H1 (cell line): ENCODE measurements around the gene SOCS4. TPM values are rescaled to one million over a fixed set of nuclear protein-coding genes. Genes with fewer than 3 reads are reported as not detected.

Experiments
- CTCF ChIA-PET: fragments of 300-600 bp; sonication (Branson Sonifier 250); formaldehyde crosslinking; loops from one replicate; lab custom pipeline; 2021; ENCODE audit not compliant: partially characterized antibody; lab: Charles Lee
- POLR2A ChIA-PET: fragments of 300-600 bp; sonication (Branson Sonifier 250); formaldehyde crosslinking; loops from one replicate; lab custom pipeline; 2021; ENCODE audit warnings: inconsistent platforms; ENCODE audit not compliant: partially characterized antibody; lab: Charles Lee
- DNase-seq, 2 experiments: peaks; one replicate each; pipeline versions ENCODE4 v3.0.0 to v3.0.0-alpha.2; 2010 to 2022; ENCODE audit warnings: low spot score in 2 of 2, low read depth in 1 of 2, mixed read lengths in 1 of 2
- FAIRE-seq: peaks from 2 replicates; lab custom pipeline; 2011; peaks lifted over from hg19 to GRCh38; lab: Jason Lieb, UNC
- H2AFZ ChIP-seq: 2 replicates; pipeline ENCODE4 v1.8.1; 2012; ENCODE audit warnings: low read length, inconsistent platforms
- H2AK5ac ChIP-seq: 2 replicates; pipeline ENCODE4 v1.6.1; 2013; ENCODE audit warnings: low read depth, low read length
- H2BK120ac ChIP-seq: replicated peaks from 2 replicates; pipeline ENCODE3; 2013; ENCODE audit warnings: low read depth, low read length, inconsistent platforms
- H2BK12ac ChIP-seq: 2 replicates; pipeline ENCODE4 v1.6.1; 2013; ENCODE audit warnings: low read depth, low read length
- H2BK15ac ChIP-seq: 2 replicates; pipeline ENCODE4 v1.6.1; 2013; ENCODE audit warnings: low read length
- H2BK20ac ChIP-seq: 2 replicates; pipeline ENCODE4 v1.6.1; 2013; ENCODE audit warnings: low read length
- H2BK5ac ChIP-seq: 2 replicates; pipeline ENCODE4 v1.6.1; 2013; ENCODE audit warnings: low read depth, low read length
- H3K14ac ChIP-seq: 2 replicates; pipeline ENCODE4 v1.6.1; 2013; ENCODE audit warnings: inconsistent platforms; ENCODE audit not compliant: insufficient read length
- H3K18ac ChIP-seq: 2 replicates; pipeline ENCODE4 v1.6.1; 2013; ENCODE audit warnings: low read length; ENCODE audit errors: extremely low read depth
- H3K23ac ChIP-seq: 2 replicates; pipeline ENCODE4 v1.6.1; 2013; ENCODE audit warnings: inconsistent platforms; ENCODE audit not compliant: insufficient read length
- H3K23me2 ChIP-seq: 2 replicates; pipeline ENCODE4 v1.6.1; 2013; ENCODE audit warnings: low read depth, low read length
- H3K27ac ChIP-seq: 2 replicates; pipeline ENCODE4 v1.6.1; 2011; ENCODE audit warnings: low read depth, low read length, inconsistent platforms
- H3K27me3 ChIP-seq, 4 experiments: replicated peaks in 1 of 4; 1 replicate in 1 of 4; 2 replicates in 3 of 4; pipeline versions ENCODE4 v1.6.1 to v1.8.1; 2011 to 2013; ENCODE audit warnings: low read length in 3 of 4, mild to moderate bottlenecking in 3 of 4, inconsistent platforms in 2 of 4, mixed read lengths in 2 of 4, moderate library complexity in 1 of 4; ENCODE audit not compliant: control insufficient read depth in 3 of 4, insufficient read depth in 3 of 4; ENCODE audit errors: extremely low read depth in 1 of 4
- H3K36me3 ChIP-seq, 4 experiments: 2 replicates each; pipeline versions ENCODE4 v1.6.1 to v1.8.1; 2011 to 2013; ENCODE audit warnings: mild to moderate bottlenecking in 4 of 4, low read length in 3 of 4, moderate library complexity in 2 of 4, control low read depth in 1 of 4, inconsistent platforms in 1 of 4; ENCODE audit not compliant: insufficient read depth in 4 of 4, control insufficient read depth in 2 of 4
- H3K4ac ChIP-seq: replicated peaks from 2 replicates; pipeline ENCODE3; 2013; ENCODE audit warnings: low read length, low read depth, mixed read lengths, inconsistent platforms; ENCODE audit not compliant: insufficient read length
- H3K4me1 ChIP-seq, 4 experiments: replicated peaks in 1 of 4; 1 replicate in 1 of 4; 2 replicates in 3 of 4; pipeline versions ENCODE4 v1.6.1 to v1.8.1; 2011 to 2013; ENCODE audit warnings: low read length in 3 of 4, inconsistent platforms in 2 of 4, mixed read lengths in 1 of 4; ENCODE audit not compliant: insufficient read depth in 4 of 4, control insufficient read depth in 3 of 4
- H3K4me2 ChIP-seq, 2 experiments: 2 replicates each; pipeline versions ENCODE4 v1.6.1 to v1.8.1; 2011 to 2013; ENCODE audit warnings: low read depth in 2 of 2, low read length in 2 of 2, control low read depth in 1 of 2, inconsistent platforms in 1 of 2, mild to moderate bottlenecking in 1 of 2; ENCODE audit not compliant: insufficient read depth in 1 of 2
- H3K4me3 ChIP-seq, 4 experiments: fragments of 200-600, 300-600 bp in 1 of 4; sonication (generic), shearing (Covaris generic), sonication (Bioruptor Twin) in 1 of 4; 2 replicates each; pipeline versions ENCODE4 v1.5.1 to v1.8.1; 2011 to 2016; ENCODE audit warnings: low read length in 4 of 4, low read depth in 3 of 4, control low read depth in 2 of 4, inconsistent platforms in 2 of 4, mild to moderate bottlenecking in 2 of 4, mixed read lengths in 1 of 4, moderate library complexity in 1 of 4; ENCODE audit not compliant: insufficient read depth in 2 of 4; ENCODE audit errors: extremely low read depth in 1 of 4
- H3K56ac ChIP-seq: replicated peaks from 2 replicates; pipeline ENCODE3; 2013; ENCODE audit warnings: low read depth, mild to moderate bottlenecking, mixed read lengths, low read length, inconsistent platforms; ENCODE audit not compliant: insufficient read length
- H3K79me1 ChIP-seq: 2 replicates; pipeline ENCODE4 v1.6.1; 2013; ENCODE audit warnings: low read depth, low read length, control low read depth
- H3K79me2 ChIP-seq, 2 experiments: 2 replicates each; pipeline versions ENCODE4 v1.6.1 to v1.8.1; 2012 to 2013; ENCODE audit warnings: low read length in 2 of 2, mild to moderate bottlenecking in 2 of 2, inconsistent platforms in 1 of 2; ENCODE audit not compliant: insufficient read depth in 2 of 2, control insufficient read depth in 1 of 2
- H3K9ac ChIP-seq, 4 experiments: replicated peaks in 1 of 4; 1 replicate in 1 of 4; 2 replicates in 3 of 4; pipeline versions ENCODE4 v1.6.1 to v1.8.1; 2011 to 2013; ENCODE audit warnings: low read depth in 3 of 4, low read length in 3 of 4, control low read depth in 2 of 4, mild to moderate bottlenecking in 2 of 4, moderate library complexity in 2 of 4, inconsistent platforms in 1 of 4; ENCODE audit errors: extremely low read depth in 1 of 4
- H3K9me3 ChIP-seq, 2 experiments: 2 replicates each; pipeline versions ENCODE4 v1.6.1 to v1.8.1; 2012 to 2013; ENCODE audit warnings: mild to moderate bottlenecking in 2 of 2, moderate library complexity in 2 of 2, control low read depth in 1 of 2, inconsistent platforms in 1 of 2, low read depth in 1 of 2, low read length in 1 of 2, mixed read lengths in 1 of 2; ENCODE audit not compliant: insufficient read depth in 2 of 2
- H4K20me1 ChIP-seq, 2 experiments: replicated peaks in 1 of 2; 2 replicates each; pipeline versions ENCODE3 to v1.8.1; 2011 to 2013; ENCODE audit warnings: inconsistent platforms in 2 of 2, low read length in 2 of 2, mild to moderate bottlenecking in 1 of 2; ENCODE audit not compliant: insufficient read depth in 2 of 2, control insufficient read depth in 1 of 2
- H4K5ac ChIP-seq: 2 replicates; pipeline ENCODE4 v1.6.1; 2013; ENCODE audit warnings: low read length, low read depth, mixed read lengths, inconsistent platforms; ENCODE audit not compliant: insufficient read length
- H4K8ac ChIP-seq: 2 replicates; pipeline ENCODE4 v1.8.0; 2013; ENCODE audit warnings: mild to moderate bottlenecking, moderate library complexity, low read length, inconsistent platforms; ENCODE audit not compliant: insufficient read depth; ENCODE audit errors: extremely low read depth
- H4K91ac ChIP-seq: replicated peaks from 2 replicates; pipeline ENCODE3; 2013; ENCODE audit warnings: low read length, mixed read lengths, inconsistent platforms; ENCODE audit not compliant: insufficient read length
- RBBP5 ChIP-seq: IDR thresholded peaks from 2 replicates; pipeline ENCODE4 v1.7.1; 2012; ENCODE audit warnings: low read depth, mild to moderate bottlenecking, inconsistent platforms, low read length, moderate library complexity, borderline replicate concordance
- WGBS, 2 experiments: shearing (Covaris generic) in 1 of 2; methylation state at CpG; one replicate each; pipeline versions ENCODE4 v1.1.6 to v1.1.7; 2013 to 2015; ENCODE audit warnings: low lambda C conversion rate in 2 of 2, mixed read lengths in 2 of 2, inconsistent platforms in 1 of 2, low coverage in 1 of 2, missing lambda C conversion rate in 1 of 2; ENCODE audit not compliant: insufficient replicate concordance in 2 of 2, insufficient coverage in 1 of 2, insufficient read length in 1 of 2; ENCODE audit errors: extremely low coverage in 1 of 2, missing lambda C conversion rate in 1 of 2; 5-methylcytosine and 5-hydroxymethylcytosine counted together
- polyA plus RNA-seq, 7 experiments: library from polyadenylated mRNA; depleted of rRNA in 3 of 7; stranded (reverse) in 5 of 7; unstranded in 2 of 7; fragments of >200 nt in 5 of 7; fragments of 200-250 nt in 2 of 7; gene quantifications; 1 replicate in 5 of 7; 2 replicates in 1 of 7; 4 replicates in 1 of 7; pipeline versions ENCODE4 v1.2.1 to v1.2.3, GENCODE V29; 2011 to 2013; ENCODE audit warnings: missing spikeins in 2 of 7, mixed read lengths in 2 of 7
- total RNA-seq: library from RNA; stranded (reverse); fragmentation: NEBNext Ultra II Directional; extraction: Animal tissue kit (Norgen Biotek cat#: 25700); gene quantifications from 2 replicates; pipeline ENCODE4 v1.2.1, GENCODE V29; 2021

The SOCS4 gene
- total and polyA plus RNA-seq, 2 of the 8 experiments (the other 6 are each of a cell fraction or from before 2014, with no cell fraction given) = 5.5 to 31.5 TPM

- no peak for DNase-seq
- H3K56ac ChIP-seq = no peak overlapping the region
- no peak overlapping the region for H3K4ac ChIP-seq
- no peak overlapping the region for H2BK15ac ChIP-seq
- H4K91ac ChIP-seq = no peak overlapping the region
- H3K4me1 ChIP-seq = peaks cover 0 to 4% (median 2%) of the 10 kb centered on the region in 4 experiments; a peak in 3 of 7 replicates
- peaks cover 3% of the 10 kb centered on the region; the same call in 1 of the 2 replicates for H3K79me1 ChIP-seq
- peaks cover 0 to 2% of the 10 kb centered on the region in 2 experiments for H4K20me1 ChIP-seq
- no peak overlapping the region for H2BK5ac ChIP-seq
- H2BK20ac ChIP-seq = no peak overlapping the region
- no peak overlapping the region for H2AFZ ChIP-seq
- H3K9ac ChIP-seq = no peak overlapping the region
- H3K23me2 ChIP-seq = no peaks in the 10 kb centered on the region
- no peak overlapping the region for H2BK12ac ChIP-seq
- peaks cover 0 to 85% of the 10 kb centered on the region in 2 experiments; a peak in 3 of 4 replicates for H3K79me2 ChIP-seq
- FAIRE-seq = no peak
- H3K4me2 ChIP-seq = no peak overlapping the region
- H2BK120ac ChIP-seq = no peak overlapping the region
- WGBS, 2 experiments = 98% methylated on average over 2 of the region's 2 CpGs; no CpG with 5 or more reads in 1 of the 2 experiments
- ChIA-PET POLR2A (interaction anchor here (1.7 kb wide), 1 partner anchor 31 kb away, joined by 6 read pairs; the partner anchor contains the start of gene MAPK1IP1L), CTCF (interaction anchor here (1.2 kb wide), 1 partner anchor 31 kb away, joined by 3 read pairs; the partner anchor contains the start of gene MAPK1IP1L)
- H3K4me3 ChIP-seq = no peak overlapping the region
- H4K5ac ChIP-seq = no peak overlapping the region
- H3K23ac ChIP-seq = no peak overlapping the region
- no peak overlapping the region for H3K14ac ChIP-seq
- no peak overlapping the region for H2AK5ac ChIP-seq
- H3K18ac ChIP-seq = no peak overlapping the region
- H3K27ac ChIP-seq = no peak overlapping the region
- peaks cover 3 to 76% (median 17%) of the 10 kb centered on the region in 4 experiments; a peak in 6 of 8 replicates for H3K36me3 ChIP-seq
- H3K9me3 ChIP-seq = no peaks in the 10 kb centered on the region
- H3K27me3 ChIP-seq = no peaks in the 10 kb centered on the region
- no peak overlapping the region for H4K8ac ChIP-seq
- no peak for TF ChIP-seq RBBP5
These were observed 7.0 kb upstream of the SOCS4 start for GRCh38 chr14:55019968-55020554.
